Ishikawa (cell line): ENCODE data around the gene DOLPP1.

ENCODE experiments used
- CREB1 ChIP-seq: IDR thresholded peaks from 2 replicates; pipeline ENCODE4 v1.6.1; 2012; ENCODE audit warnings: low read depth
- TCF12 ChIP-seq: IDR thresholded peaks from 2 replicates; pipeline ENCODE4 v1.6.1; 2012; ENCODE audit warnings: low read depth
- TF ChIP-seq, protein P1 (sequence below): IDR thresholded peaks from 2 replicates; pipeline ENCODE4 v1.6.1; 2012; ENCODE audit warnings: low read depth, mild to moderate bottlenecking

DNA sequence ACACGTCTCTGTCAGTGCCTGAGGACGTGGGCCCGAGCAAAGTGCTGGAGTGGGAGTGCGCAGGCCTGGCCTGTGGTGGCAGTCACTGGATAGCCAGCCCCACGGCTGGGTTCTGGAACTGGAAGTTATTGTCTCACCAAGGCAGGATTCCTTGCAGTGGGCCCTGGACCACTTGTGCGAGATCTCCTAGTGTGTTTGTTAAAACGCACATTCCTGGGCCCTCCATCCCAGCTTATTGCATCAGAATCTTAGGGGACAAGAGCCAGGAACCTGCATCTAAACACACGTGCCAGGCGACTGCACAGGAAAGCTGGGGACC, 57.2 kb downstream of the DOLPP1 start:
- TF ChIP-seq, protein P1, sequence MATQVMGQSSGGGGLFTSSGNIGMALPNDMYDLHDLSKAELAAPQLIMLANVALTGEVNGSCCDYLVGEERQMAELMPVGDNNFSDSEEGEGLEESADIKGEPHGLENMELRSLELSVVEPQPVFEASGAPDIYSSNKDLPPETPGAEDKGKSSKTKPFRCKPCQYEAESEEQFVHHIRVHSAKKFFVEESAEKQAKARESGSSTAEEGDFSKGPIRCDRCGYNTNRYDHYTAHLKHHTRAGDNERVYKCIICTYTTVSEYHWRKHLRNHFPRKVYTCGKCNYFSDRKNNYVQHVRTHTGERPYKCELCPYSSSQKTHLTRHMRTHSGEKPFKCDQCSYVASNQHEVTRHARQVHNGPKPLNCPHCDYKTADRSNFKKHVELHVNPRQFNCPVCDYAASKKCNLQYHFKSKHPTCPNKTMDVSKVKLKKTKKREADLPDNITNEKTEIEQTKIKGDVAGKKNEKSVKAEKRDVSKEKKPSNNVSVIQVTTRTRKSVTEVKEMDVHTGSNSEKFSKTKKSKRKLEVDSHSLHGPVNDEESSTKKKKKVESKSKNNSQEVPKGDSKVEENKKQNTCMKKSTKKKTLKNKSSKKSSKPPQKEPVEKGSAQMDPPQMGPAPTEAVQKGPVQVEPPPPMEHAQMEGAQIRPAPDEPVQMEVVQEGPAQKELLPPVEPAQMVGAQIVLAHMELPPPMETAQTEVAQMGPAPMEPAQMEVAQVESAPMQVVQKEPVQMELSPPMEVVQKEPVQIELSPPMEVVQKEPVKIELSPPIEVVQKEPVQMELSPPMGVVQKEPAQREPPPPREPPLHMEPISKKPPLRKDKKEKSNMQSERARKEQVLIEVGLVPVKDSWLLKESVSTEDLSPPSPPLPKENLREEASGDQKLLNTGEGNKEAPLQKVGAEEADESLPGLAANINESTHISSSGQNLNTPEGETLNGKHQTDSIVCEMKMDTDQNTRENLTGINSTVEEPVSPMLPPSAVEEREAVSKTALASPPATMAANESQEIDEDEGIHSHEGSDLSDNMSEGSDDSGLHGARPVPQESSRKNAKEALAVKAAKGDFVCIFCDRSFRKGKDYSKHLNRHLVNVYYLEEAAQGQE, result no peak
- TF ChIP-seq TCF12, result no peak
- no peak for TF ChIP-seq CREB1
